AG10803 (cell line): ENCODE data around the gene INTS3.

Source experiments
- DNase-seq: peaks from one replicate; pipeline ENCODE4 v3.0.0; 2010; ENCODE audit warnings: low read depth
- H3K4me3 ChIP-seq: 2 replicates; pipeline ENCODE4 v1.5.1; 2011; ENCODE audit warnings: mild to moderate bottlenecking, low read length, control low read depth
- TF ChIP-seq, protein P1 (sequence below): conservative IDR thresholded peaks from 2 replicates; pipeline ENCODE4 v1.5.1; 2011; ENCODE audit warnings: mild to moderate bottlenecking, low read length, control low read depth, inconsistent platforms

The INTS3 gene

GRCh38 chr1:153684892-153685291 is 43.0 kb upstream of the INTS3 start:
- no peak overlapping the region for H3K4me3 ChIP-seq
- DNase-seq: no peak
- TF ChIP-seq, protein P1, sequence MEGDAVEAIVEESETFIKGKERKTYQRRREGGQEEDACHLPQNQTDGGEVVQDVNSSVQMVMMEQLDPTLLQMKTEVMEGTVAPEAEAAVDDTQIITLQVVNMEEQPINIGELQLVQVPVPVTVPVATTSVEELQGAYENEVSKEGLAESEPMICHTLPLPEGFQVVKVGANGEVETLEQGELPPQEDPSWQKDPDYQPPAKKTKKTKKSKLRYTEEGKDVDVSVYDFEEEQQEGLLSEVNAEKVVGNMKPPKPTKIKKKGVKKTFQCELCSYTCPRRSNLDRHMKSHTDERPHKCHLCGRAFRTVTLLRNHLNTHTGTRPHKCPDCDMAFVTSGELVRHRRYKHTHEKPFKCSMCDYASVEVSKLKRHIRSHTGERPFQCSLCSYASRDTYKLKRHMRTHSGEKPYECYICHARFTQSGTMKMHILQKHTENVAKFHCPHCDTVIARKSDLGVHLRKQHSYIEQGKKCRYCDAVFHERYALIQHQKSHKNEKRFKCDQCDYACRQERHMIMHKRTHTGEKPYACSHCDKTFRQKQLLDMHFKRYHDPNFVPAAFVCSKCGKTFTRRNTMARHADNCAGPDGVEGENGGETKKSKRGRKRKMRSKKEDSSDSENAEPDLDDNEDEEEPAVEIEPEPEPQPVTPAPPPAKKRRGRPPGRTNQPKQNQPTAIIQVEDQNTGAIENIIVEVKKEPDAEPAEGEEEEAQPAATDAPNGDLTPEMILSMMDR: no peak

GRCh38 chr1:153685544-153686340 is 42.1 kb upstream of the INTS3 start:
- TF ChIP-seq, protein P1: no peak
- DNase-seq: no peak
- H3K4me3 ChIP-seq: no peak overlapping the region

GRCh38 chr1:153687346-153688125 is 40.3 kb upstream of the INTS3 start:
- no peak overlapping the region for H3K4me3 ChIP-seq

GRCh38 chr1:153688276-153688675 is 39.6 kb upstream of the INTS3 start:
- no peak for DNase-seq
- H3K4me3 ChIP-seq: no peak overlapping the region
- TF ChIP-seq, protein P1: no peak

More at GRCh38 chr1:153687346-153688125, 40.3 kb upstream of the INTS3 start:
- DNase-seq: no peak
- TF ChIP-seq, protein P1: no peak

GRCh38 chr1:153688736-153689328 is 39.0 kb upstream of the INTS3 start:
- DNase-seq: no peak
- H3K4me3 ChIP-seq: no peak overlapping the region
- TF ChIP-seq, protein P1: no peak

- no peak overlapping the region for H3K4me3 ChIP-seq
- TF ChIP-seq, protein P1: no peak
- DNase-seq: no peak
These were observed 34.4 kb upstream of the INTS3 start for GRCh38 chr1:153693466-153693865.
